ENCODE data around the gene TTC34. TPM values are rescaled to one million over a fixed set of nuclear protein-coding genes. Genes with fewer than 3 reads are reported as not detected.
"Not testable (repeated sequence)": the region's sequence is repeated elsewhere in the genome, so short reads cannot be mapped to it uniquely, and the experiment has no call there.

TTC34 gene
- total RNA-seq, 1 experiment from 2014 or later, result 0.05 TPM

DNA sequence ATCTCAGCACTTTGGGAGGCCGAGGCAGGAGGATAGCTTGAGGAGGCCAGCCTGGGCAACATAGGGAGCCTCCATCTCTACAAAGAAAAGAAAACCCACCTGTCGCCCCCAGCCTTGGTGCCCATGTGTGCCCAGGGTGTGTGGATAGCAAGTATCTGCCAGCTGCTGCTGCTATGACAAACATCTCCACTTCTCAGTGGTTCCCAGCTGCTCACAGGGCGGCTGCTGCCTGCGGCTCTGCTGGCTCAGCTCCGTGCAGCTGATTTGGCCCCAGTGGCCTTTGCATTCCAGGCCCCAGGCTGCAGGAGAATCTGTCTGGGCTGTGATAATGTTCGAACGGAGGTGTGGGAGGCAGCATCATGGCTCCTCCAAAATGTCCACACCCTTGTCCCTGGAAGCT lies 10.6 kb upstream of the TTC34 start:
- no peak for DNase-seq (ENCODE audit: low read depth)

DNA sequence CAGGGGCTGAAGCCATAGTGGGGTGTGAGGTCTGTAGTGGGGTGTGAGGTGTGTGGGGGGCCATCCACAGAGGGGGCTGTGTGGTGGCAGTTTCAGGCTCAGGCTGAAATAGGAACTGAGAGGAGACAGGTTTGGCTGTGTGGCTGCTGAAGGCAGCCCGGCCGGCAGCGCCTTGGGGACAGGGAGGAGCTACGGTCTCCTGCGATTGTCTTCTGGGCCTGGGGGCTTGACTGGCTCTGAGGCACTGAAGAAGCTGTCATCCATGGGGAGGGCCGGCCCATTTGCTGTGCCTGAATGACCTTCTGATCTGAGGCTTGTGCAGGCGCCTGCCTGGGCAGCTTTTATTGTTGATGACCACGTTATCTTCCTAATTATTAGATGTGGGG lies 10.0 kb upstream of the TTC34 start:
- no peak for DNase-seq (ENCODE audit: low read depth)

GRCh38 chr1:2810899-2811532 lies 9.5 kb upstream of the TTC34 start:
- DNase-seq (ENCODE audit: low read depth), result no peak

- no peak for DNase-seq (ENCODE audit: low read depth)
Observed at GRCh38 chr1:2810281-2810680, 8.8 kb upstream of the TTC34 start.

- no peak for DNase-seq (ENCODE audit: low read depth)
Observed at GRCh38 chr1:2809656-2810055, 8.2 kb upstream of the TTC34 start.

DNA sequence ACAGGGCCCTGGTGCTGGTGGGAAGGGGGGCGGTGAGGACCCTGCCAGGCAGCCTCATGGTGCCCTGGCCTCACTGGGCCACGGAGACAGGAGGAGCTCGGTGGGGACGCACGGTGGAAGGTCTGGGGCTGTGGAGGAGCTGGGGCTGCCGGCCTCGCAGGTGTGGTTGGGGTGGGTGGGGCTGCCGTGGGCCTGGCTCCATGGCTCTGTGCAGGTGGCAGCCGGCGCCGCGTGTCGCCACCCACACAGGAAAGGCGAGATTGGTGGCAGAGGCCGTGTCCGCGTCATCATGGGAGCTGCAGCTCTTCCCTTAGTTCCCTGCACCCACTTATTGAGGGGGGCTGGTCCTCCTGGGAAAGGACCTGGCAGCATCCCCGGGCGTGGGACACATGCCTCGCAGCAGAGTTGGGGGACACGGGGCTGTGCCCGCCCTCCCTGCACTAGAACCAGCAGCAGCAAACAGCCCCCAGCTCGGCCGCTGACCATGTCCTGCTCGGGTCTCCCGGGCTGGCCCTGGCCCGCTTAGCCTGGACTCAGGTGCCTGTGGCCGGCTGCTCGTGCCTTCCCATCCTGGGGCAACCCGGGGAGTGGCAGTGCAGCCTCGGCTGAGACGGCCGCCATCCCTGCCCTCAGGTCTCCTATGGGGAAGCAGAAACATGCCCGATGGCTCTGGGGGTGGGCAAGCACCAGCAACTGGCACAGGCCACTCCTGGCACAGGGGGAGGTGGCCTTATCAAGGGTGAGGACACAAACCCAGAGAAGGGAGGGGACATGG lies 7.5 kb upstream of the TTC34 start:
- no peak for DNase-seq (ENCODE audit: low read depth)

DNA sequence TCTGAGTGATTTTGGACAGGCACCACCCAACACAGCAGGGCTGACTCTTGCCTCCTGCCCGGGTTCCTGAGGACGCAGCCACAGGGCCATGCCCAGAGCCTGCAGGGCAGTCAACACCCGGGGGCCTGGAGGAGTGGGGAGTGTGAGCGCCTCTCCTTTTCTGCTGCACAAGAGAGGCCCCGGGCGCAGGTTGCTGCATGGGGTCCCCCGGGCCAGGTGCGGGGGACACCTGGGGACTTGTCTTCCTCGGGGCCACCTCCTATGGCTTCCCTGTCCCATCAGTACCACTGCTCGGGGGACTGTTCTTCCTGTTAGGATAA lies 6.9 kb upstream of the TTC34 start:
- DNase-seq (ENCODE audit: low read depth), result no peak

GRCh38 chr1:2807678-2808385 lies 6.3 kb upstream of the TTC34 start:
- DNase-seq (ENCODE audit: low read depth), result no peak

DNA sequence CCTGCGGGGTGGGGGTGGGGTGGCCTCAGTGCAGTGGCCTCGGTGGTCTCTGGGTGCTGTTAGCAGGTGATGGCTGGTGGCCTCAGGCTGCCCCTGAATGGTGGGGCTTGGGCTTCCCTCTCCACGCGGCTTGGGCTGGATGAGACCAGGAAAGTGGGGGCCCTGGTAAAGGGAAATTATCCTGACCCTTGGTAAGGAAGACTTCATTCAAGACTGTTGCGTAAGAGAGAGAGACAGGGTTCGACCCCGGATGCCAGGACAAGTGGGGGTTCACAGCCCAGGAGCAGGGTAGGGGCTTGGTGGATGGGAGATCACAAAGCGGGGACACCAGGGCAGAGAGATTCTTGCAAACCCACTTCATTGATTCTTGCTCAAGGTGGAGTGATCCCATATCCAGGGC lies 5.5 kb upstream of the TTC34 start:
- no peak for DNase-seq (ENCODE audit: low read depth)

DNA sequence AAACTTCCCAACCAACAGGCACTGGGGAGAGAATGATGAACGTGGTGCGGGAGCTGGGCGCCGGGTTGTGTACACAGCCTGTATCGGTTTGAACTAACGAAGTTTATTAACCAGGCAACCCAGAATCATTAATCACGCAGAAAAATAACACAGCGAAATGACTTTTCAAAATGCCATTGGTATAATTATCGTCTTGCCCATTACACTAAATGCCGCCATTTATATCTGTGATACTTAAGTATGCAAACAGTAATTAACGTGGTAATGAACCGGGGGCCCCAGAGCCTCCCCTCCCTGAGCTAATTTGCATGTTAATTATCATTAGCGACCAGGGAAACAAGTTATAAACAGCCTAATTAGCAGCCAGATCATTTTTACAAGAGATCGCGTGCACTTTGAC lies 5.1 kb upstream of the TTC34 start:
- no peak for DNase-seq (ENCODE audit: low read depth)

- no peak for DNase-seq (ENCODE audit: low read depth)
Observed at GRCh38 chr1:2805801-2806430, 4.4 kb upstream of the TTC34 start.

DNA sequence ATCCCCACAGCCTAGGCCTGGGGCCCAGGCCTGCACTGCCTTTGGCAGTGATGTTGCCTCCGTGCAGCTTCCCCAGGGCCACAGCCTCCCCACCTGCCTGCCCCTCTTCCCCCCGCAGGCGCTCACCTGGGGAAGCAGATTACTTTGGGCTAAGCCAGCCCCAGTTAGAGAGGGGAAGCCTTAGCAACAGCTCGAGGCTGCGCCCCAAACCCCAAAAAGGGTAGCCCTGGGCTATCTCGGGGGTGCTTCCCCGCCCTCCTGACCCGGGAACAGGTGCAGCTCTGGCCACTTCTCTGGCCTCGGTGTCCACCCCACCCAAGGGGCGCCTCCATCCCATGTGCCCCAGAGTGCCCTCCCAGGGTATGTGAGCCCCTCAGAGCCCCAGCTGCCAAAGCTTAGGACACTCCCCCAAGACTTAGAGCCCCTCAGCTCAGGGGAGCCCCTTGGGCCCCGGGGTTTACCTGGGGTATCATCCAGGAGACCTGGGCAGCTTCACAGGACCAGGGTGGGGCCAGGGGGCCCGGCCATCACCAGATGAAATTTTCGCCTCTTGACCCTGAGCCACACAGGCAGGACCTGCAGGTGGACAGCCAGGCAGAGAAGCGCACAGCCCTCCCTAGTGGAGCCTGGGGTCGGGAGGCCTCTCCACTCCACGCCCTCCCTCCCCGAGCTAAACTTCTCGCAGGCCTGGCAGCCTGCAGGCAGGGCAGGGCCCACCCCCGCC lies 3.3 kb upstream of the TTC34 start:
- no peak for DNase-seq (ENCODE audit: low read depth)

- DNase-seq (ENCODE audit: low read depth), result no peak
Observed at GRCh38 chr1:2803931-2804627, 2.6 kb upstream of the TTC34 start.

DNA sequence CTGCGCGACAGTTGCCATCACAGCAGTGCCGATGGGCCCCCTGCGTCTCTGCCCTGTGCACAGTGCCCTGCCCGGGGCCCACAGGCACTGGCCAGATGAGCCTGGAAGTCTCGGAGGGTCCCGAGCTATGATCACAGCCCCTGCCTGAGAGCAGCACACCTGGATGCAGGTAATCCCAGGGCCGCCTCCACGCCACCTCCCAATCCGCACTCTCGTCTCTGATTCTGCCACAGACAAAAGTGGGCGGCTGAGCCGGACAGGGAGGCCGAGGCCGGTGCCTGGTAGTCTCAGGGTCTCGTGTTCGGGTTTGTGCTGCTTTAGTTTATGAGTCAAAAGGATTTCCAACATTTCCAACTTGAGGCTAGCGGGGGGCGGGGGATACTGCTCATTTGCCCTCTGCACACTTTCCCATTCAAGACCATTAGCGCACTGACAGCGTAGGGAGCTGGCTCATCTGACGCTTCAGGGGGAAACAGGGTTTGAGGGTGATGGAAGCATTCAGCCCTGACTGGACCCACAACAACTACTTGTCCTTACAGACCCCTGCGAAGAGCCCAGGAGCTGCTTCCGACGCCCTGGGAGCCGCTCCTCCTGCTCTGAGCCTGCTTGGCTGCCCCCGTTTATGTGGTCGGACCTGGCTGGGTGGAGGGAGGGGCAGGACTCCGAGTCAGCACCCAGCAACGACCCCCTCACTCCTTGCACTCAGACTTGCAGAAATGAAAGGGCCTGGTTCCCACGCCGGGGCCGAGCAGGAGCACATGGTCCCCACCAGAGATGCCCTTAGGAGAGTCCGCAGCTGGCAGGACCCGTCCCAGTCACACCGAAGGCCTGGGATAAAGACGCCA lies 1.8 kb upstream of the TTC34 start:
- no peak for DNase-seq (ENCODE audit: low read depth)

GRCh38 chr1:2802421-2802961 lies 998 bp upstream of the TTC34 start:
- no peak for DNase-seq (ENCODE audit: low read depth)

DNA sequence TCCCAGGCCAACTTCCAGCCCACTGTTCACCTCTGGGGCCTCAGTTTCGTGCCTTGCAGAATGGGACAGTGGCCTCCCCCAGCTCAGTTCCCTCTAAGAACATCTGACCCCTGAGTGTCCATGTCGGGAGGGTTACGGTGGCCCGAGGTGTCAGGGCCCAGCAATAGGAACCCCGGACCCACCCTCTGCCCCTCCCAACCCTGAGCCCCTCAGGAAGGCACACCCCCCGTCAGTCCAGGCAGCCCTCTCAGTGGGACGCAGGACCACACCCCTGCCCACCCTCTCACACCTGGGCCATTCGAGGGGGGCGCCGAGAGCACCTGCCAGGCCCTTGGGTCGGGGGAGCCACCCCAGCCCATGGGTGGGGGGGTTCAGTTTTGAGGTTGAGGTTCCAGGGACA lies 447 bp downstream of the TTC34 start:
- DNase-seq (ENCODE audit: low read depth), result no peak

GRCh38 chr1:2800664-2801045 lies 838 bp downstream of the TTC34 start:
- no peak for DNase-seq (ENCODE audit: low read depth)

- no peak for DNase-seq (ENCODE audit: low read depth)
Observed at GRCh38 chr1:2799811-2800663, 1.5 kb downstream of the TTC34 start.

DNA sequence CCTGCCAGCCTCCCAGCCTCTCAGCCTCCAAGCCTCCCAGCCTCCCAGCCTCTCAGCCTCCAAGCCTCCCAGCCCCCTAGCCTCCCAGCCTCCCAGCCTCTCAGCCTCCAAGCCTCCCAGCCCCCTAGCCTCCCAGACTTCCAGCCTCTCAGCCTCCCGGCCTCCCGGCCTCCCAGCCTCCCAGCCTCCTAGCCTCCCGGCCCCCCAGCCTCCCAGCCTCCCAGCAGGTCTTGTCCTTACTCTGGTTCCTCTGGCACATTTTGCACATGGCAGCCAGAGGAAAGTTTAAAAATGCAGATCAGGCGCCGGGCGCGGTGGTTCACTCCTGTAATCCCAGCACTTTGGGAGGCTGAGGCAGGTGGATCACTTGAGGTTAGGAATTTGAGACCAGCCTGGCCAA lies 2.5 kb downstream of the TTC34 start:
- not testable (repeated sequence) for DNase-seq (ENCODE audit: low read depth)

GRCh38 chr1:2797741-2798016 lies 3.8 kb downstream of the TTC34 start:
- no peak for DNase-seq (ENCODE audit: low read depth)

Measured in M059J (cell line).